Measurements from ENCODE around the gene EFNA4. TPM values are rescaled to one million over a fixed set of nuclear protein-coding genes. Genes with fewer than 3 reads are reported as not detected.

The EFNA4 gene
- total RNA-seq, 2 donors from 2014 or later = 23.0 to 33.5 TPM

DNA sequence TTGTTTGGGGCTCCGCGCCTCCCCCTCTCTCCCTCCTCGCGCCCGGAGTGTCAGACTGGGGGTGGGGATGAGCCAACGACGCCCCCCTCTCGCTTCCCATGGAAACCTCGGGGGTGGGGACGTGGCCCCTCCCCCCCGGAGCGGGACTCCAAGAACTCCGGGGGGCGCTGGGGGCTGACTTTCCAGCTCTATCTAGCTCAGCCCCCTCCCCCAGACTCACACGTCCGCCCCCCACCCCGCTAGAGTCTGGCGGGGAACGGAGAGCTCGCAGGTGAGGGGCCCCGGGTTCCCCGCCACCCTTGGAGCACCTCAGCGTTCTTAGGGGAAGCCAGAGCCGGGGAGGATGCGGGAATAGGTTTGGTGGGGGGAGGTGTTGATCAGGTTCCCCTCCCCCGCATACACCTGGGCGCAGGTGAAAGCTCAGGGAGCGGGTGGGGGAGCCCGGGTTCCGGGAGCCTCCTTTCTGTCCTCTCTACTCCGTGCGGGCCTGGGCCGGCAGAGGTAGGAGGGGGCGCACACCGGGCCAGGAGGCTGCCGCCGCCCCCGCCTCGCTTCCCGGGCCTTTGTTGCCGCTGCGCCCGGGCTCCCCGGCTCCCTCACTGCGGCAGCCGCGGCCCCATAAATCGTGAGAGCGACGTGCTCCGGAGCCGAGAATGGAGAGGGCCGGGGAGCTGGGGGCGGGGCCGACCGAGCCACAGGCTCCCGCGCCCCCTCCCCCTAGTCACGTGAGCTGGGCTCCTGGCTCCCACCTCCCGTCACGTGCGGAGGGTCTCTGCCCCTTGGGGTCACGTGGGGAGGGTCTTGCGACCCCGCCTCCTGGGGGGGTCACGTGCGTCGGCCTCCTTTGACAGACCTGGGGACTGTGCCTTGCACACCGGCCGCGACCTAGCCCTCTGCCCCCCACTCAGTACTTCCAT, 17.0 kb downstream of the EFNA4 start:
- ATAC-seq (no peak), DNase-seq (peak in 1 of 2 donors; percentile 74)
- intact Hi-C loops (cut with DNase I, micrococcal nuclease) = no loop called here

DNA sequence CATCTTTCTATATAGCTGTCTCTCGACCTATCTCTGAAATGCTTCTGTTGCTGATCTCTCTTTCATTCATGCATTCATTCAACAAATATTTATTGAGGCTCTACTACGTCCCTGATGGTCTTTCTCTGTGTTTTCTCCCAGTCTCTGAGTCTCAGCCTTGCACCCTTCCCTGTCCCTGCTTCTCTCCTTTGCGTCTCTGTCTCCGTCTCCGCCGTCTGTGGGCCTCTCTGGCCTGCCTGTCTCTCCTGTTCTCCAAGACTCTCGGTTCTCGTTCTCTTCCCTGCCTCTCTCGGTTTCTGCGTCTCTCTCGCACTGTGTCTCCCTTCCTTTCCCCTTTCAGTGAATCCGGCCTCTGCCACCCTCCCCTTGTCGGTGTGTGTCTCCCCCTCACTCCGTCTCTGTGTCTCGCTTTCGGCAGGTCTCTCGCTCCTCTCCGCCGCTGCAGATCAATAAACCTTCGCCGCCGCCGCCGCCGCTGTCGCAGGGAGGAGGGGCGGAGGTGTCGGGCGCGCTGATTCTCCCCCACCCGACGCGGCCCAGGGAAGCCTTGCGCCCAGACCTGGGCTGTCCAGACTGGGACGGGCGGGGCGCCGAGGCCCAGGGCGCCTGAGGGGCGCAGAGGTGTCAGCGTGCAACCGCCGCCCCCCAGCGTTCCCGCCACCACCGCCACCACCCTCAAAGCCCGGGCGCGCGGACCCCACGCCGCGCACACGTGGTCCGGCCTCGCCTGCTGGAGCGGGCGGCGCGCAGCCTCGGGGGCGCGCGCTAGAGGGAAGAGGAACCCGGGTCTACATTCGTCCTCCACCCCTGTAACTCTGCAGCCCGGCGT, 18.1 kb downstream of the EFNA4 start:
- ATAC-seq = no peak
- intact Hi-C loops (cut with DNase I, micrococcal nuclease) = no loop called here

DNA sequence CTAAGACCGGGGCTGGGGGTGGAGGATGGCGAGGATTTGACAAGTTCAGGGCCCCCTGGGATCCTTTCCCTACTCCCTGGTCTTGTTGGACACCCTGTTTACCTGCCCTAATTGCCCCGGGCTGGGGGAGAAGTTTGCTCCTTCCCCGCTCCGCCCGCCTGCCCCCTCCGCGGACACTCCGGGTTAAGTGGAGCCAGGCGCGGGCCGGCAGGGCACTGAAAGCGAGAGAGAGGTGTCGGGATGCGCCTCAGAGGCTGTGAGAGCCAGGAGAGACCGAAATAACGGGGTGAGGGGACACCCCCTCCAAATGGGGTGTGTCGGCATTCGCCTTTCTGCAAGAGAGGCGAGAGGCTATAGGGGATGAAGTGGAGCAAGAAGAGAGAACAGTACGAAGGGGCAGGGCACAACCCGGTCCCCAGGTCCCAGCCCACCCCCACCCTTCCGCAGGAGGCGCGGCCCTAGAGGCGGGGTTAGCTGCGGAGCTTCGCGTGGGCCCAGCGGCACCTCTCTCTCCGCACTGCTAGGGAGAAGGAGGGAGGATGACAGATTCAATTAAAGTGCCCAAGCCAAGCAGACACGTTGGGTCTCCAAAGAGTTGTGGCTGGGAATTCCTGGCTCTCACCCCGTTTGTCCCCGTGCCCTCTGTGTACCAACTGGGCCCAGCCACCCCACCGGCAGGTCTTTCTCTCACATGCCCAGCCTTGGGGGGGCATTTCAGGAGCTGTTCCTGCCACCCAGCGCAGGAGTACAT, 18.9 kb downstream of the EFNA4 start:
- peak; percentile 9 for ATAC-seq
- DNase-seq = peak; percentile 59 to 75
- intact Hi-C loops (cut with DNase I, micrococcal nuclease) = no loop called here

More for the DNA sequence above, 18.1 kb downstream of the EFNA4 start:
- peak in 1 of 2 donors; percentile 66 for DNase-seq

DNA sequence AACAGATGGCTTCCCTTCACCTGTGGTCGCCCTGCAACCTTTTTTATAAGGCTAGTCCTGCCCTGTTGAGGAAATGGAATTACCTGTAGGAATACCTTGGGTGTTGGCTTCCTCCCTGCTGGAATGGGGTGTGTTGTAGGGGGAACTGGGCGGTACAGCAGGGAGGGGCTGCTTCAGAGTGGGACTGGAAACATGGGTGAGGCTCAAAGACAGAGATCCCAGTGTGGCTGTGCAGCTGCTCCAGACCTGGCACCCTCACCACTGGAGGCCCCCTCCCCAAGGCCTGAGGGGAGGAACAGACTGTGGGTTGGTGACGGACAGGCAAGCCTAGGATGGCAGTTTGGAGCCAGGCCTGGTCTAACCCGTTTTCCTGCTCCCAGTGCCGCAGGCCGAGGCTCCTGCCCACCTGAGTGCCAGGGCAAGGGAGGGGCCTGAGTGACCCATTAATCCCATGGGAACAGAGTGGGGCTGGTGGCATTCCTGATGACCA, 19.6 kb downstream of the EFNA4 start:
- intact Hi-C loops (cut with DNase I, micrococcal nuclease) = no loop called here
- peak; percentile 54 for ATAC-seq
- DNase-seq = peak; percentile 74 to 91

DNA sequence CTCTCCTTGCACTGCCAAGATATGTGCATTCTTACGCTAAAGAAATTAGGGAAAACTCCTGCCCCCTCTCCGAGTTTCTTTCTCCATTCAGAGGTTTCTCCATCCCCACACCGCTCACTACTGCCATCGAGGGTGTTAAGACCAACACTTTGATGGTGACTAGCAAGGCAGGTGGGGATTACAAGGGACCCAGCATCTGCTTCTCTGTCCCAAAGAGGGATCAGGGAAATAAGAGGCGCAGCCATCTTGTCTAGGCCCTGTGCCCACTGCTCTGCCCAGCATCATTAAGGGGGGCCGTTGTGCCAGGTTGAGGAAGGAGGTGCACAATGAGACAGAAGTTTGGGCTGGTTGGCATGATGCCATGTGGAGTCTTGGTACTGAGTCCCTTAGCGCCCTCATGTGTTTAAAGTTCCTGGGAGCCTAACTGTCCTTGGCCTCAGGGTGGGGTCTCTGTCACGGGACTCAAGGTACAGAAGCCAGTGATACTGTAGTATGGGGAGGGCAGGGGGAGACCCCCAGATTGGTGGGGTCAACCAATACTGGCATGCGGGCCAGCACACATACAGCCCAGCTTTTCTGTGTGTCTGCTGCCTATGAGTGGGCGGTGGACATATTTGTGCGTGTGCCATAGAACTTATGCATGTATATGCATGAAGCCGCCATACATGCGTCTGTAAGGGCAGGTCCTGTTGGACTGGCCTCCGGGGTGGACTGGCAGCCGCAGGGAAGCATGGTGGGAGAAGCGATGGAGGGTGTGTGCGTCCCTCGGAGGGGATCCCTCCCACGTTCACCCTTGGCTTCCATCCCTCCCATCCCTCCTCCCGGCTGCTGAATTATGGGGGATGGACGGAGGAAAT, 20.6 kb downstream of the EFNA4 start:
- ATAC-seq (peak; percentile 2), DNase-seq (peak; percentile 82)
- intact Hi-C loops (cut with DNase I, micrococcal nuclease) = no loop called here

DNA sequence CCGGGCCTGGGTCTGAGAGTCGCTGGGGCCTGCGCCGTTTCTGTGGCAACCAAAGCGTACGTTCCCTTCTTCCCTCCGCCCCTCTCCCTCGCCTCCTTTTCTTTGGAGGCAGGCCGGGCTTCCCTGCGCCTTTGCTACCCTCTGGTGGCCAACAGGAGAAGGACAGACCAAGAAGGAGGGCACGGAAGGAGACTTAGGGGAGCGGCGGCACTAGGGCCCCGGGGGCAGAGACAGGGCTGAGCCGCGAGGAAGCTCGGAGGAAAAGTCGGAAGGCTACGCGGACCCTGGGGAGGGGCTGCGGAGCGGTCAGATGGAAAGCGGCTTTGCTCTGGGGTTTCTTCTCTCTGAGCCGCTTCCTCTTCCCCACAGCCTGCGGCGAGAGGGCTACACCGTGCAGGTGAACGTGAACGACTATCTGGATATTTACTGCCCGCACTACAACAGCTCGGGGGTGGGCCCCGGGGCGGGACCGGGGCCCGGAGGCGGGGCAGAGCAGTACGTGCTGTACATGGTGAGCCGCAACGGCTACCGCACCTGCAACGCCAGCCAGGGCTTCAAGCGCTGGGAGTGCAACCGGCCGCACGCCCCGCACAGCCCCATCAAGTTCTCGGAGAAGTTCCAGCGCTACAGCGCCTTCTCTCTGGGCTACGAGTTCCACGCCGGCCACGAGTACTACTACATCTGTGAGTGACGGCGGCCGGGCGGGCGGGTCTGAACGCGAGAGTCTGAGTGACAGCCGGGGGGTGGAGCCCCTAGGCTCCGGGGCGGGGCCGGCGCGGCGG, 21.4 kb downstream of the EFNA4 start:
- intact Hi-C loops (cut with DNase I, micrococcal nuclease) = no loop called here
- peak; percentile 68 for ATAC-seq

DNA sequence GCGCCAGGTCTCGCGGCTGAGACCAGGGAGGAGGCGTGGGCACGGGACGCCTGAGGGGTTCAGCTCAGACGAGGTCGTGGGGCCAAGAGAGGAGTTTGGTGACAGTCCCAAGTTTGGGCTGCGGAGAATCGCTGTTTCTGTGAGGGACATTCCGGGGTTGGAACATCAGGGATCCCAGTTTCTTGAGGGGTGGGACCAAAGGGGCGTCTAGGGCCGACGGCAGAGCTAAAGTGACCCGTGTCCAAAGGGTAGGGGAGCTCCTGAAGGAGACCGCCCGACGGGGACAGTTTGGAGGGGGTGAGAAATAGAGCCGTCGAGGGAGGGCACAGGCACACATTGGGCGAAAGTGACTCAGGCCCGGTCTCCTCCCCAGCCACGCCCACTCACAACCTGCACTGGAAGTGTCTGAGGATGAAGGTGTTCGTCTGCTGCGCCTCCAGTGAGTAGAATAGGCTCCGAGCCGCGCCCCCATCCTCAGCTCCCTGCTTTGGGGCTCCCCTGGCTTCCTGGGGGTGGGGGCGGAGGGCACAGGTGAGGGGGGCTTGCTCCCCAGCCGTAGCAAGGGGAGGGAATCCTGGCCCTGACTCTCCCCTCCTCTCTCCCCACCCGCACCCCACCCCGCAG, 22.1 kb downstream of the EFNA4 start:
- intact Hi-C loops (cut with DNase I, micrococcal nuclease) = no loop called here

More for the DNA sequence above, 21.4 kb downstream of the EFNA4 start:
- DNase-seq = peak; percentile 93 to 98

DNA sequence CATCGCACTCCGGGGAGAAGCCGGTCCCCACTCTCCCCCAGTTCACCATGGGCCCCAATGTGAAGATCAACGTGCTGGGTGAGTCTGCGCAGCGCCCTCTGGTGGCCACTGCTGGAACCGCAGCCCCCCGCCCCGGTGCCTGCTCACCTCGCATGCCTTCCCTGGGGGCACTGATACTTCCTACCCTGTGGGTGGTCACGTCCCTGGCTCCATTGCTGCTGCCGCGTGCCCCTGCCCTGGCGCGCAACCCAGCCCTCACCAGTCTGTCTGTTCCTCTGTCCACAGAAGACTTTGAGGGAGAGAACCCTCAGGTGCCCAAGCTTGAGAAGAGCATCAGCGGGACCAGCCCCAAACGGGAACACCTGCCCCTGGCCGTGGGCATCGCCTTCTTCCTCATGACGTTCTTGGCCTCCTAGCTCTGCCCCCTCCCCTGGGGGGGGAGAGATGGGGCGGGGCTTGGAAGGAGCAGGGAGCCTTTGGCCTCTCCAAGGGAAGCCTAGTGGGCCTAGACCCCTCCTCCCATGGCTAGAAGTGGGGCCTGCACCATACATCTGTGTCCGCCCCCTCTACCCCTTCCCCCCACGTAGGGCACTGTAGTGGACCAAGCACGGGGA, 22.7 kb downstream of the EFNA4 start:
- no peak for ATAC-seq
- peak; percentile 52 to 78 for DNase-seq
- intact Hi-C loops (cut with DNase I, micrococcal nuclease) = no loop called here

More for the DNA sequence above, 22.1 kb downstream of the EFNA4 start:
- DNase-seq (peak; percentile 84 to 87), ATAC-seq (peak; percentile 31)

DNA sequence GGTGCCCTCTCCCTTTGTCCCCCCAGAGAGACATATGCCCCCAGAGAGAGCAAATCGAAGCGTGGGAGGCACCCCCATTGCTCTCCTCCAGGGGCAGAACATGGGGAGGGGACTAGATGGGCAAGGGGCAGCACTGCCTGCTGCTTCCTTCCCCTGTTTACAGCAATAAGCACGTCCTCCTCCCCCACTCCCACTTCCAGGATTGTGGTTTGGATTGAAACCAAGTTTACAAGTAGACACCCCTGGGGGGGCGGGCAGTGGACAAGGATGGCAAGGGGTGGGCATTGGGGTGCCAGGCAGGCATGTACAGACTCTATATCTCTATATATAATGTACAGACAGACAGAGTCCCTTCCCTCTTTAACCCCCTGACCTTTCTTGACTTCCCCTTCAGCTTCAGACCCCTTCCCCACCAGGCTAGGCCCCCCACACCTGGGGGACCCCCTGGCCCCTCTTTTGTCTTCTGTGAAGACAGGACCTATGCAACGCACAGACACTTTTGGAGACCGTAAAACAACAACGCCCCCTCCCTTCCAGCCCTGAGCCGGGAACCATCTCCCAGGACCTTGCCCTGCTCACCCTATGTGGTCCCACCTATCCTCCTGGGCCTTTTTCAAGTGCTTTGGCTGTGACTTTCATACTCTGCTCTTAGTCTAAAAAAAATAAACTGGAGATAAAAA, 23.5 kb downstream of the EFNA4 start:
- intact Hi-C loops (cut with DNase I, micrococcal nuclease) = no loop called here
- ATAC-seq (no peak), DNase-seq (no peak)

DNA sequence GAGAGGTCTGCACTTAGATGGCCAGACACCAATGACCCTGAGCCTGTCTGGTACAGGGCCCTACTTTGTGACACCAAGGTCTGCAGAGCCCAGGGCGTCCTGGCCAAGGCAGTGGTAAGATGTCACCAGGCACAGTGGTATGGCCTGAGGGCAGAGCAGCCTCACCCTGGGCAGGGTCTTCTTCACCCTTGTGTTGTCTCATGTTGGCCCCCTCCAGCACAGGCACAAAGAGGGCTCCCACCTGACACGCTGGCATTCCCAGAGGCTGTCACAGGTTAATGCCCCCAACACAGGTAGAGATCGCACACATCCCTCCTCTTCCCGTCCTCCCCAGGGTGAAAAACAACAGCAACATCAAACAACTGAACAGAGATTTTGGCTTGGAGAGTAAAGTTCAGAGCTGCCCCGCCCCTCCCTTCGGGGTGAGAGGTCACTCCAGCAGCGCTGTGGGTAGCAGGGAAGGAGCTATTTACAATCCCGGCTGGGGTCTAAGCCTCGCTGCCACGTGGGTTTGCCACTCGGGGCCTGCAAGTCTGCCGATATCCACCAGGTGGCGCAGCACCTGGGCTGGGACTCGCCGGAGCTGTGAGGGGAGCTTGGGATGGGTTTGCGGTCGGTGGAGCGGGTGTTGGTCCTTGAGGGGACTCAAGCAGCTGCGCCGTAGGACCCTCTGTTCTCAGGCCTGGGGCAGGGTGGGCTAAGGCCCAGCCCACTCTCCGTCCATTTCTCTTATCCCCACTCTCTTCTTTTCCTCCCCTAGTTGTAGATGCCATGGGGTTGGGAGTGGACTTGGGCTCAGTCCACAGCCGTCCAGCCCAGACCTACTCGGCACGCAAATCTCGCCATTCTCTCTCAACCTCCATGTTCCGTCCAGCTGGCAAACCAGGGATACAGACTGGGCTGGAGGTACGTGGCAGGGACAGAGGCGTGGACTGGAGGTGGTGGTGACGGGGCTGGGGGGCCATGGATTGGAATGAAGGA, 27.8 kb downstream of the EFNA4 start:
- ATAC-seq (peak; percentile 59), DNase-seq (peak; percentile 65 to 81)
- intact Hi-C loops (cut with DNase I, micrococcal nuclease) = loop anchor here (2.0 to 5.0 kb wide), 2 partner anchors 77 to 81 kb away; partner anchors contain the start of genes KRTCAP2 (in 1 of the 2) and TRIM46 (in 1 of the 2)

DNA sequence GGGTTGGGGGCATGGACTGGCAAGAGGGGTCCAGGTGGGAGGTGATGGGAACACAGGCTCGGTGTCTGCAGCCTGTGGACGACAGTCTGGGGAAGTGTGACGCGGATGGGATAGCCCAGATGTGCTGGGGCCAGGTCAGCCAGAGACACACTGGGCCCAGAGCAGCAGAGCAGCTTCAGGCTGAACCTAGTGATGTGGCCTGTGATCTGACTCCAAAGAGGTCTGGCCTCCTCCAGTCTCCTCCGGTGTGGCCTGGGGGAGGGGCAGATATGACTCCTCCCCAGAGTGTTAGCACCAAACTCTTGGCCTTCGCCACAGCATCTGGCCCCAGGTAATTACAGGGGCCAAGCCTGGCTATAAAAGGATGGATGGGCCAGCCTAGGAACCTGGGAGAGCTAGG, 28.6 kb downstream of the EFNA4 start:
- no peak for DNase-seq
- ATAC-seq = no peak
- intact Hi-C loops (cut with DNase I, micrococcal nuclease) = loop anchor here in 1 of 2 donors (5.0 kb wide), 1 partner anchor 80 kb away; the partner anchor contains the start of genes KRTCAP2 and TRIM46

DNA sequence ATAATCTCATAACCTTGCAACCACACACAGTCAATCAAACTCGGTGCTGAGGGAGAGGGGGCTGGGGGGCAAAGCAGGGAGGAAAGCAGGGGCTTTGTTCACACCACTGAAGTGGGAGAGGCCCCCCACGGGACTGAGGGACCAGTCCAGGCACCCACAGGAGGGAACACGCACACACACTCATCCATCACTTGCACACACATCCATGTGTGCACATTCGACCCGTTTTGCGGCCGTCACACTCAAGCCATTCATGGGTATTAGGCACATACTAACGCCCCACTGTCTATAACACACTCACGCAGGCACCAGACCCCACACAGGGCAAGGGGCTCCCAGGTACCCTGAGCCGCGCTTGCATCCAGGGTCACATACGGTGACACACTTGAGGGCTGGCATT, 29.1 kb downstream of the EFNA4 start:
- intact Hi-C loops (cut with DNase I, micrococcal nuclease) = loop anchor here in 1 of 2 donors (5.0 kb wide), 1 partner anchor 80 kb away; the partner anchor contains the start of genes KRTCAP2 and TRIM46
- no peak for DNase-seq
- no peak for ATAC-seq

DNA sequence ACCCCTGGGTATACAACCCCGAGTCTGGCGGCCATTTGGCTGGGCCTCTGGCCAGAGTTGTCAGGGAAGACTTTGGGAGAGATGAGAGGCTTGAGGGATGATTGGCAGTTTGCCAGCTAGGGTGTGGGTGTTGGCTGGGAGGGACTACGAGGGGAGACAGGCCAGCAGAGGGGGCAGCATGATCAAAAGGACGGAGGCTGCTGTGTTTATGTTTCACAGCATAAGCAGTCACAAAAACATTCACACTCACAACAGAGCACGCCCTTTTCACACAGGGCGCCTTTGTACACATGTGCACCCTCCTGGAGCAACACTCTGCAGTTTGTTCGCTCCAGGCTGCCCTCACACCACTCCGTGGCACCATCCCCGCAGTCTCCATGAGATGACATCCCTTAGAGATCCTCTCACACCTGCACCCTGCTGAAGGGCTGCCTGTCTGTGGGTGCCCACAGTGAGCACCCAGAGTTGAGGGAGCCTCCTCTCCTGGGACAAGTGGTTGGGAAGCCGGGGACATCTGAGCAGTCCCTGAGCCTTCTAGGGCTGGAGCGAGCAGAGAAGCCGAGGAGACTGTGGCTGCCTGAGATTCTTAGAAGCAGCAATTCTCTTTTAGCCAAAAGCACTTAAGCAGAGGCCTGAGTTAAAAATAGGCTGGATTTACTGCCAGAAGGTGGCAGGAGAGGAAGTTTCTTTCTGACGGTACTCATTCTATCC, 30.5 kb downstream of the EFNA4 start:
- DNase-seq (peak; percentile 42 to 48), ATAC-seq (peak; percentile 63)
- intact Hi-C loops (cut with DNase I, micrococcal nuclease) = loop anchor here in 1 of 2 donors (5.0 kb wide), 1 partner anchor 78 kb away; the partner anchor contains the start of genes KRTCAP2 and TRIM46

DNA sequence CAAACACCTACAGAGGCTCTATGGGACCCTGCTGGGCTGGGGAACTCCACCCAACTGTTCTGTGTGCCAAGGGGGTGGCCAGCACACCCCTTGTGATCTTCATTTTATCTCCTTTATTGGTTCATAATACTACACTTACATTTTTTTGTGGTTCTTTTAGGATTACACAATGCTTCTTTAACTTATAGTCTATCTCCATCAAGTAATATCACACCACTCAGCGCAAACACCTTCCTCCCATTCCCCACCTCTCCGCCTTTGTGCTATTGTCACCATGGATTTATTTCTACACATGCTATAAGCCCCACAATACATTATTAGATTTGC, 31.0 kb downstream of the EFNA4 start:
- intact Hi-C loops (cut with DNase I, micrococcal nuclease) = loop anchor here in 1 of 2 donors (5.0 kb wide), 1 partner anchor 78 kb away; the partner anchor contains the start of genes KRTCAP2 and TRIM46
- no peak for ATAC-seq
- no peak for DNase-seq

Data from left colon (tissue), 2 donors.